GM10266 (cell line): Measurements from ENCODE around the gene WRAP53.

Experiments
- DNase-seq: peaks from one replicate; pipeline ENCODE4 v3.0.0; 2012; ENCODE audit errors: extremely low spot score
- CTCF ChIP-seq: IDR thresholded peaks from 2 replicates; pipeline ENCODE4 v1.5.1; 2012; ENCODE audit warnings: mild to moderate bottlenecking, low read depth; ENCODE audit not compliant: control insufficient read depth, insufficient read depth; ENCODE audit errors: missing control alignments

The WRAP53 gene

GRCh38 chr17:7651097-7651664, 37.1 kb upstream of the WRAP53 start:
- no peak for DNase-seq
- no peak for TF ChIP-seq CTCF

- no peak for TF ChIP-seq CTCF
- DNase-seq = no peak
These were observed 36.5 kb upstream of the WRAP53 start for GRCh38 chr17:7651665-7652387.

DNA sequence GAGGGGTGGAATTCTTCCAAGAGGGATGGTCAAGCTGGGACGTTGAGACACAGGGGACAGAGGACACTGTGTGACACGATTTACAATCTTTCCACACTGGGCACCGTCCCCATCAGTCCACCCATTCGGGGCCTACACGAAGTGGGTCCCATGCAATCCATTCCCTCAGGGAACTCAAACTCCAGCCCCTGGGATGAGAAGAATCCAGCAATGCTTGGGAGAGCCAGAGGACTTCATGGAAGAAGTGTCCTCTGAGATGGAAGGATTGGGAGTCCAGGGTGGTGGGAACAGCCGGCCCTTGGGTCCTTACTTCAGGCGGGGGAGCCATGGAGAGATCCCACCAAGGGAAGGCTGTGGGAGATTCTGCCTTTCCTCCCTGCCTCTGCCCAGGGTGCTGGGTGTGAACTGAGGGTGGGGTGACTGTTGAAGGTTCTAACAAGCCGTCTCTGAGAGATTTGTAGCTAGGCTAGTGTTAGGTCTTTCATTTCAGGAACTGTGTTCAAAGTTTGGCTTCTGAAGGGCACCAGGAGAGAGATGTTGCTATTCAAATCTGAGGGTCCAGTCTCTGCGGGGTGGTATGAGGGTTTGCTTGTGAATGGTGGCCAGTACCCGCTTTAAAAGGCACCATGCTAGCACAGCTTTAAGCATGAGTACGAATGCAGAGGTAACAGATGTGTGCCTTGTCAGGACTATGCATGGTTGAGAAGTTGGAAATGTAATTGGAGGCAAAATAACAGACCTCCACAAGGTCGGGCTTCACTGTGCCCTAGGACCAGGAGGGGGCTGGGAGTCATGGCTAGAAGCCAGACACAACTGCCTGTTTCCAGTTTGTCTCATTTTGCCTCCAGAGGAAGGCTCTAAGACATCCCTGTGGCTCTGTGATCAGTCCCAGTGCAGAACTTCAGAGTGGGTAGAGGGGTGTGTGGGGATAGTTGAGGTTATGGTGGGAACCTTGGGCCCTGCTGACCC, 35.6 kb upstream of the WRAP53 start:
- DNase-seq = no peak
- TF ChIP-seq CTCF = no peak

DNA sequence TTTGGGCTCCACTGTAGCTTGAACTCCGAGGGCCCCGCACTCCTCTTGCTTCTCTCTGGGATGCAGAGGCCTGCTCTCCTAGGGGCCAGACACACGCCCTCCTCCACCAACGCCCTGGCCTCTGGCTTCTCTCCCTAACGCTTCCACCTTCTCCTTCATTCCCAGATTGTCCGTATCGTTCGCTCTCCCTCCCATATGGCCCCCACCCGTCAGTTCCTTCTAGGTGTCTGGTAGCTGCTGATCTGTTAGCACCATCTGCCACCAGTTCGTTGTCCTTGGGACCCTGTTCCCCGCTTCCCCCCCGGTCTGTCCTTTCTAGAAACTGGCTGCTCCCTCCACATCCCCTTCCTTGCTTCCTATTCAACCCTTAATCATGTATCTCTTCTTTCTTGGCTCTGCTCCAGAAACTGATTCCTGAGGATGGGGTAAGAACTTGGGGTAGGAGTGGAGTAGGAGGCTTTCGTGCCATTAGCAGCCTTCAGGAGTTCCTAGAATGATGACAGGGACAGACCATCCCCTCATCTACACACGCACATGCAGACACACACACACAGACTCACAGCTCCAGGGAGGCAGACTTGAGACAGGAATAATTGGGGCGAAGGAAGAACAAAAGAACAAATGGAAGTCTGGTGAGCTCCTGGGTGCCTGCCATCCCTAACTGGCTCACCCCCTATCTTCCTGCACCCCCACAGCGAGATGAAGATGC, 33.3 kb upstream of the WRAP53 start:
- no peak for TF ChIP-seq CTCF
- no peak for DNase-seq

DNA sequence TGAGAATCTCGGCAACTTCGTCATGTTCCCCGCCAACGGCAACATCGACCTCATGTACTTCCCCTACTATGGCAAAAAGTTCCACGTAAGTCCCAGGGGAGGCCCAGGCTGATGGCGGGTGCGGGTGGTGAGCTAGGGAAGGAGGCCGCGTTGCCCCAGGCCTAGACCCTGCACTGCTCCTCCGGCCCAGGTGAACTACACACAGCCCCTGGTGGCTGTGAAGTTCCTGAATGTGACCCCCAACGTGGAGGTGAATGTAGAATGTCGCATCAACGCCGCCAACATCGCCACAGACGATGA, 32.8 kb upstream of the WRAP53 start:
- TF ChIP-seq CTCF = no peak
- DNase-seq = no peak

DNA sequence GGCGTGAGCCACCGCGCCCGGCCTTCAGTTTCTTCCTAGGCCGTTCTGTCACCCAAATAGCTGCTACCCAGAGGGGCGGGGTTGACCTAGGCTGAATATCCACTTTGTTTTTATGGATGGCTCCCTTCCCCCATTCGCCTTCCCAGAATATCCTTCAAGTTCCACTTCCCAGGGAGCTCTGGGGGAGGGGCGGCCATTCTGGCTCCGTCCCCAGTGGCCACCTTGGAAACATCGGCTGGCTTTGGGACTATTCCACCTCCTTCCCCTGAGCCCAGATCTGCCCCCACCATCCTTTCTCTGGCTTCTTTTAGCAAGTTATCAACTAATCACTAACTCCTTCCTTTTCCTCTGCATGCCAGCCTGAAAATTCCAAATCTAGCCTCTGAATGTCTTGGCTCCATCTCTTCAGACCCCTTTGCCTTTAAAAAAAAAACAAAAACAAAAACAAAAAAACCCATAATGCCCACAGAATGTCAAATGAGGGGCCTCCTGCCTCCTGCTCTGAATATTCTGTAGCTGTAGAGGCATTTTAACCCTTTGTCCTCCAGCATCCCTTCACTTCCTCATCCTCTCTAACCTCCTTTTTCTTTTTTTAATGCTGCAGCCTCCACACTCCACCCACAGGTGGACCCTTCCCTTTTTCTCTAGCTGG, 31.2 kb upstream of the WRAP53 start:
- TF ChIP-seq CTCF = no peak
- DNase-seq = no peak
